SK-N-SH (cell line): ENCODE data around the gene STAC3. TPM values are rescaled to one million over a fixed set of nuclear protein-coding genes. Genes with fewer than 3 reads are reported as not detected.

ENCODE experiments used
- CTCF ChIA-PET: fragments of 300-600, 350-600 bp; formaldehyde crosslinking; extraction: SDS; loops from one replicate; lab custom pipeline; 2021; lab: Yijun Ruan, JAX
- POLR2A ChIA-PET: fragments of 350-600 bp; sonication (Branson Sonifier 250); formaldehyde crosslinking; extraction: SDS; loops from one replicate; lab custom pipeline; 2020; ENCODE audit warnings: antibody characterized with exemption, inconsistent platforms; lab: Yijun Ruan, JAX
- DNase-seq: peaks from one replicate; pipeline ENCODE4 v3.0.0; 2012
- H2AFZ ChIP-seq: fragments of 200-600 bp; sonication (generic); 2 replicates; pipeline ENCODE4 v1.8.1; 2016; ENCODE audit warnings: antibody characterized with exemption, mild to moderate bottlenecking, low read depth
- H3F3A ChIP-seq: fragments of 200-600 bp; sonication (generic); replicated peaks from 2 replicates; pipeline ENCODE3; 2016; ENCODE audit warnings: antibody characterized with exemption, mild to moderate bottlenecking; ENCODE audit not compliant: insufficient read depth
- H3K27ac ChIP-seq, 2 experiments: fragments of 200-500 bp in 1 of 2; fragments of 200-600 bp in 1 of 2; sonication (Bioruptor generic) in 1 of 2; sonication (generic), shearing (Covaris generic) in 1 of 2; 2 replicates each; pipeline versions ENCODE4 v1.5.1 to v1.6.1; 2014 to 2016; ENCODE audit warnings: low read depth in 2 of 2, inconsistent platforms in 1 of 2, low read length in 1 of 2, mild to moderate bottlenecking in 1 of 2, mixed read lengths in 1 of 2
- H3K27me3 ChIP-seq: fragments of 200-600 bp; sonication (generic), shearing (Covaris generic); 2 replicates; pipeline ENCODE4 v1.6.1; 2016; ENCODE audit warnings: mixed run types; ENCODE audit not compliant: insufficient read depth
- H3K36me3 ChIP-seq, 2 experiments: fragments of 200-500 bp in 1 of 2; fragments of 200-600 bp in 1 of 2; sonication (Bioruptor generic) in 1 of 2; sonication (generic) in 1 of 2; replicated peaks in 1 of 2; 2 replicates each; pipeline versions ENCODE3 to v1.5.1; 2014 to 2016; ENCODE audit warnings: low read length in 1 of 2, mild to moderate bottlenecking in 1 of 2; ENCODE audit not compliant: insufficient read depth in 2 of 2, control insufficient read depth in 1 of 2
- H3K4me1 ChIP-seq, 2 experiments: fragments of 200-500 bp in 1 of 2; fragments of 200-600 bp in 1 of 2; sonication (Bioruptor generic) in 1 of 2; sonication (generic), shearing (Covaris generic) in 1 of 2; 2 replicates each; pipeline versions ENCODE4 v1.5.1 to v1.6.1; 2014 to 2016; ENCODE audit warnings: low read depth in 1 of 2, low read length in 1 of 2, mixed run types in 1 of 2; ENCODE audit not compliant: insufficient read depth in 2 of 2, control insufficient read depth in 1 of 2
- H3K4me2 ChIP-seq: fragments of 200-600 bp; sonication (generic), shearing (Covaris generic); 2 replicates; pipeline ENCODE4 v1.6.1; 2017; ENCODE audit warnings: mixed run types
- H3K4me3 ChIP-seq, 2 experiments: fragments of 200-500 bp in 1 of 2; fragments of 200-600 bp in 1 of 2; sonication (Bioruptor generic) in 1 of 2; sonication (generic), shearing (Covaris generic) in 1 of 2; 2 replicates each; pipeline versions ENCODE4 v1.5.1 to v1.8.1; 2014 to 2016; ENCODE audit warnings: low read depth in 2 of 2, inconsistent platforms in 1 of 2, low read length in 1 of 2, mild to moderate bottlenecking in 1 of 2, mixed read lengths in 1 of 2, moderate library complexity in 1 of 2
- H3K79me2 ChIP-seq: fragments of 200-600 bp; sonication (generic); 2 replicates; pipeline ENCODE4 v1.8.1; 2017; ENCODE audit warnings: mild to moderate bottlenecking; ENCODE audit not compliant: insufficient read depth
- H3K9ac ChIP-seq: fragments of 200-600 bp; sonication (generic); 2 replicates; pipeline ENCODE4 v1.6.1; 2017; ENCODE audit warnings: mixed run types
- H3K9me2 ChIP-seq: fragments of 200-600 bp; sonication (generic); 2 replicates; pipeline ENCODE4 v1.6.1; 2017; ENCODE audit warnings: mixed run types
- H3K9me3 ChIP-seq: fragments of 200-600 bp; sonication (generic); 2 replicates; pipeline ENCODE4 v1.6.1; 2017; ENCODE audit warnings: mixed run types, mild to moderate bottlenecking, moderate library complexity
- H4K20me1 ChIP-seq: fragments of 200-600 bp; sonication (generic); 2 replicates; pipeline ENCODE4 v1.6.1; 2017; ENCODE audit warnings: mild to moderate bottlenecking, mixed run types; ENCODE audit not compliant: insufficient read depth
- EZH2phosphoT487 ChIP-seq: fragments of 200-600 bp; sonication (generic); IDR thresholded peaks from 2 replicates; pipeline ENCODE4 v1.6.1; 2017; ENCODE audit warnings: low read depth, mixed run types, mild to moderate bottlenecking, antibody characterized with exemption, moderate library complexity, borderline replicate concordance
- FOSL2 ChIP-seq: IDR thresholded peaks from 2 replicates; pipeline ENCODE4 v1.4.0; 2012; ENCODE audit warnings: low read depth, mild to moderate bottlenecking, moderate library complexity, borderline replicate concordance
- FOXJ3 ChIP-seq: sonication (generic); formaldehyde crosslinking; IDR thresholded peaks from 2 replicates; pipeline ENCODE4 v1.5.1; 2020; ENCODE audit warnings: mild to moderate bottlenecking, missing genetic modification reagents
- JUND ChIP-seq: IDR thresholded peaks from 2 replicates; pipeline ENCODE4 v1.4.0; 2012
- PBX3 ChIP-seq: IDR thresholded peaks from 2 replicates; pipeline ENCODE4; 2012
- RXRA ChIP-seq: IDR thresholded peaks from 2 replicates; pipeline ENCODE4 v1.4.0; 2012; ENCODE audit warnings: low read depth, mild to moderate bottlenecking, borderline replicate concordance
- SMC3 ChIP-seq: IDR thresholded peaks from 2 replicates; pipeline ENCODE4 v1.6.1; 2012; ENCODE audit warnings: low read depth, low read length, improper control_type of control experiment
- YY1 ChIP-seq: IDR thresholded peaks from 2 replicates; pipeline ENCODE4 v1.4.0; 2012; ENCODE audit warnings: low read depth, mild to moderate bottlenecking
- WGBS: methylation state at CpG from one replicate; pipeline ENCODE4 v1.1.6; 2017; ENCODE audit warnings: low lambda C conversion rate; 5-methylcytosine and 5-hydroxymethylcytosine counted together
- polyA plus RNA-seq, 3 experiments: library from polyadenylated mRNA; depleted of rRNA; stranded (reverse); fragments of >200 nt; gene quantifications; 2 replicates each; pipeline ENCODE4 v1.2.3, GENCODE V29; 2012
- TF ChIP-seq, protein P1 (sequence below): IDR thresholded peaks from 2 replicates; pipeline ENCODE4 v1.4.0; 2012; ENCODE audit warnings: low read depth
- TF ChIP-seq, protein P2 (sequence below): IDR thresholded peaks from 2 replicates; pipeline ENCODE4 v1.4.0; 2012; ENCODE audit warnings: low read depth, borderline replicate concordance

STAC3 gene
- polyA plus RNA-seq, 1 of the 3 experiments (the other 2 are of a cell fraction) = 0.76 TPM

DNA sequence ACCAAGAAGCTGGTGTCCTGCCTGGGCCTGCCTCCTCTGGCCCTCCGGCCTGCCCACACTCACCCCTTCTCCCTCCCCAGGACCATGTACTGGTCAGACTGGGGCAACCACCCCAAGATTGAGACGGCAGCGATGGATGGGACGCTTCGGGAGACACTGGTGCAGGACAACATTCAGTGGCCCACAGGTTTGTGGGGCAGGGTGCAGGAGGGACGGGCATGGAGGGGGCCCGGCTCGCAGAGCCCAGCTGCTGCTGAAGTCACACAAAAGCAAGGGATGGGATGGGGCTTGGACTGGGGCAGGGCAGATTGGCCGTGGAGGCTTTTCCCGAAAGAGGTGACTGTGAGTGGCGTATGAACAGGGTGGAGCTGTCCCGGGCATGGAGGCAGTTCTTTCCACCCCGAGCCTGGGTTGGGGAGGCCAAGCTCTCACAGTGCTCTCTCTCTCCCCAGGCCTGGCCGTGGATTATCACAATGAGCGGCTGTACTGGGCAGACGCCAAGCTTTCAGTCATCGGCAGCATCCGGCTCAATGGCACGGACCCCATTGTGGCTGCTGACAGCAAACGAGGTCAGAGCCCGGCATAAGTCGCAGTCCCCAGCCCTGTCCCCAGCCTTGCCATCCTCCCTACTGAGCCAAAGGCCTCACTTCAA is 42.2 kb downstream of the STAC3 start:
- H4K20me1 ChIP-seq = no peaks in the 10 kb centered on the region
- H3F3A ChIP-seq = peaks cover 9% of the 10 kb centered on the region
- POLR2A ChIA-PET = interaction anchor here (0.7 kb wide), 1 partner anchor 30 kb away, joined by 3 read pairs; no protein-coding TSS in a partner anchor
- TF ChIP-seq JUND (no peak), SMC3 (no peak), FOSL2 (no peak), PBX3 (no peak), RXRA (no peak), YY1 (no peak), EZH2phosphoT487 (no peak)
- TF ChIP-seq, protein P1, sequence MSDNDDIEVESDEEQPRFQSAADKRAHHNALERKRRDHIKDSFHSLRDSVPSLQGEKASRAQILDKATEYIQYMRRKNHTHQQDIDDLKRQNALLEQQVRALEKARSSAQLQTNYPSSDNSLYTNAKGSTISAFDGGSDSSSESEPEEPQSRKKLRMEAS = no peak
- TF ChIP-seq, protein P2, sequence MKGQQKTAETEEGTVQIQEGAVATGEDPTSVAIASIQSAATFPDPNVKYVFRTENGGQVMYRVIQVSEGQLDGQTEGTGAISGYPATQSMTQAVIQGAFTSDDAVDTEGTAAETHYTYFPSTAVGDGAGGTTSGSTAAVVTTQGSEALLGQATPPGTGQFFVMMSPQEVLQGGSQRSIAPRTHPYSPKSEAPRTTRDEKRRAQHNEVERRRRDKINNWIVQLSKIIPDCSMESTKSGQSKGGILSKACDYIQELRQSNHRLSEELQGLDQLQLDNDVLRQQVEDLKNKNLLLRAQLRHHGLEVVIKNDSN = no peak
- H3K36me3 ChIP-seq = peaks cover 5 to 46% of the 10 kb centered on the region in 2 experiments
- no peaks in the 10 kb centered on the region for H3K9me2 ChIP-seq
- H3K9me3 ChIP-seq = no peaks in the 10 kb centered on the region
- H3K4me1 ChIP-seq = peaks cover 0 to 4% of the 10 kb centered on the region in 2 experiments; a peak in 1 of 4 replicates
- H3K9ac ChIP-seq = no peak overlapping the region
- CTCF ChIA-PET = interaction anchor here (1.0 to 15.9 kb wide), 4 partner anchors 9 to 84 kb away, joined by 3 to 937 read pairs (median 4); partner anchors contain the start of genes SHMT2 and STAC3
- no peaks in the 10 kb centered on the region for H3K27me3 ChIP-seq
- no peaks in the 10 kb centered on the region for H3K79me2 ChIP-seq
- no peak overlapping the region for H3K4me2 ChIP-seq
- no peak overlapping the region for H3K27ac ChIP-seq
- H3K4me3 ChIP-seq = no peak overlapping the region
- H2AFZ ChIP-seq = no peak overlapping the region
- no peak for DNase-seq
- WGBS = 90% methylated on average over 17 of the region's 22 CpGs

- no peak overlapping the region for H3K27ac ChIP-seq
- CTCF ChIA-PET = interaction anchor here (0.8 to 15.9 kb wide), 6 partner anchors 10 to 98 kb away, joined by 3 to 937 read pairs (median 4); partner anchors contain the start of genes SHMT2 and STAC3
- H3K36me3 ChIP-seq = peaks cover 5 to 54% of the 10 kb centered on the region in 2 experiments
- H3K27me3 ChIP-seq = no peaks in the 10 kb centered on the region
- H4K20me1 ChIP-seq = no peaks in the 10 kb centered on the region
- no peaks in the 10 kb centered on the region for H3K9me2 ChIP-seq
- POLR2A ChIA-PET = no interaction called here
- no peaks in the 10 kb centered on the region for H3K9me3 ChIP-seq
- WGBS = 88% methylated on average over 24 of the region's 29 CpGs
- no peak for TF ChIP-seq FOXJ3
- no peak for DNase-seq
- H3K4me1 ChIP-seq = no peaks in the 10 kb centered on the region
- no peak overlapping the region for H2AFZ ChIP-seq
- peaks cover 3% of the 10 kb centered on the region for H3F3A ChIP-seq
- H3K4me2 ChIP-seq = no peak overlapping the region
- no peaks in the 10 kb centered on the region for H3K79me2 ChIP-seq
- no peak overlapping the region for H3K9ac ChIP-seq
- no peak overlapping the region for H3K4me3 ChIP-seq
Measured at GRCh38 chr12:57207731-57208630, 43.0 kb downstream of the STAC3 start.
